MCF 10A (cell line): ENCODE measurements around the gene GDAP2. TPM values are rescaled to one million over a fixed set of nuclear protein-coding genes. Genes with fewer than 3 reads are reported as not detected.

Experiments
- BruUV-seq: library from RNA; stranded (reverse); fragments of 400-500 nt; replicated peaks from 2 replicates; lab custom pipeline; 2021; lab: Mats Ljungman, UMichigan
- CTCF ChIA-PET: fragments of 300-600 bp; sonication (Branson Sonifier 250); formaldehyde crosslinking; extraction: SDS; loops from one replicate; lab custom pipeline; 2021; ENCODE audit warnings: antibody characterized with exemption, inconsistent platforms; lab: Yijun Ruan, JAX
- POLR2A ChIA-PET: fragments of 300-600, 350-650 bp; sonication (Branson Sonifier 250); formaldehyde crosslinking; extraction: SDS; loops from one replicate; lab custom pipeline; 2020; ENCODE audit warnings: antibody characterized with exemption, inconsistent platforms; lab: Yijun Ruan, JAX
- DNase-seq: peaks from one replicate; pipeline ENCODE4 v3.0.0-alpha.2; 2018; ENCODE audit not compliant: unreplicated experiment
- H3K27ac Mint-ChIP-seq: one replicate; pipeline ENCODE4 v1.8.0; 2022; ENCODE audit warnings: mild to moderate bottlenecking, low read depth, mixed read lengths; ENCODE audit not compliant: unreplicated experiment
- H3K27me3 Mint-ChIP-seq: one replicate; pipeline ENCODE4 v1.8.0; 2022; ENCODE audit warnings: mixed read lengths; ENCODE audit not compliant: insufficient read depth, unreplicated experiment
- H3K36me3 Mint-ChIP-seq: one replicate; pipeline ENCODE4 v1.8.0; 2022; ENCODE audit warnings: mild to moderate bottlenecking, moderate library complexity, mixed read lengths; ENCODE audit not compliant: insufficient read depth, unreplicated experiment
- H3K4me1 Mint-ChIP-seq: one replicate; pipeline ENCODE4 v1.8.0; 2022; ENCODE audit warnings: mixed read lengths; ENCODE audit not compliant: insufficient read depth, unreplicated experiment
- H3K4me3 Mint-ChIP-seq: one replicate; pipeline ENCODE4 v1.8.0; 2022; ENCODE audit warnings: mild to moderate bottlenecking, moderate library complexity, mixed read lengths; ENCODE audit not compliant: unreplicated experiment
- H3K9me3 Mint-ChIP-seq: one replicate; pipeline ENCODE4 v1.8.0; 2022; ENCODE audit warnings: mixed read lengths; ENCODE audit not compliant: unreplicated experiment
- CTCF ChIP-seq: fragments of 200-600 bp; IDR thresholded peaks from one replicate; pipeline ENCODE4 v1.8.0; 2022; ENCODE audit warnings: antibody characterized with exemption, mild to moderate bottlenecking; ENCODE audit not compliant: unreplicated experiment
- intact Hi-C: fragments of 100-400 bp; cut with micrococcal nuclease; formaldehyde crosslinking; loops from 2 replicates; pipeline ENCODE4 v1.14.1; 2022
- total RNA-seq: library from RNA; stranded (reverse); gene quantifications from 2 replicates; pipeline ENCODE4 v1.2.3, GENCODE V29; 2022

The GDAP2 gene
- total RNA-seq, 1 experiment from 2014 or later, result 27.3 TPM

GRCh38 chr1:117921991-117922390, 7.4 kb downstream of the GDAP2 start:
- no peak overlapping the region for H3K27ac Mint-ChIP-seq
- H3K4me1 Mint-ChIP-seq, result peaks cover 7% of the 10 kb centered on the region
- no peaks in the 10 kb centered on the region for H3K27me3 Mint-ChIP-seq
- no peak for DNase-seq
- H3K9me3 Mint-ChIP-seq, result no peaks in the 10 kb centered on the region
- BruUV-seq, result no TSS peak
- POLR2A ChIA-PET, result interaction anchor here (3.1 kb wide), 1 partner anchor 8 kb away, joined by 12 read pairs; the partner anchor contains the start of genes GDAP2 and WDR3
- H3K4me3 Mint-ChIP-seq, result no peak overlapping the region
- H3K36me3 Mint-ChIP-seq, result peaks cover 20% of the 10 kb centered on the region
- intact Hi-C loops, result no loop called here
- CTCF ChIA-PET, result no interaction called here
- no peak for TF ChIP-seq CTCF

GRCh38 chr1:117919376-117919775, 10.0 kb downstream of the GDAP2 start:
- intact Hi-C loops, result no loop called here
- Mint-ChIP-seq H3K4me1 (no peaks in the 10 kb centered on the region), H3K27ac (no peak overlapping the region), H3K9me3 (no peaks in the 10 kb centered on the region), H3K4me3 (no peak overlapping the region), H3K27me3 (no peaks in the 10 kb centered on the region), H3K36me3 (peaks cover 34% of the 10 kb centered on the region)
- DNase-seq, result no peak
- TF ChIP-seq CTCF, result no peak
- ChIA-PET CTCF (interaction anchor here (0.9 to 1.2 kb wide), 2 partner anchors 9 to 24 kb away, joined by 4 read pairs; no protein-coding TSS in a partner anchor), POLR2A (interaction anchor here (2.6 to 3.1 kb wide), 2 partner anchors 10 kb away, joined by 12 to 16 read pairs; partner anchors contain the start of genes GDAP2 and WDR3)
- BruUV-seq, result no TSS peak

- BruUV-seq, result no TSS peak
- intact Hi-C loops, result no loop called here
- no peak for TF ChIP-seq CTCF
- no peaks in the 10 kb centered on the region for H3K27me3 Mint-ChIP-seq
- ChIA-PET CTCF (no interaction called here), POLR2A (no interaction called here)
- no peak for DNase-seq
- peaks cover 45% of the 10 kb centered on the region for H3K36me3 Mint-ChIP-seq
- H3K27ac Mint-ChIP-seq, result no peak overlapping the region
- H3K9me3 Mint-ChIP-seq, result no peaks in the 10 kb centered on the region
- no peaks in the 10 kb centered on the region for H3K4me1 Mint-ChIP-seq
- H3K4me3 Mint-ChIP-seq, result no peak overlapping the region
Measured at GRCh38 chr1:117911051-117911450, 18.4 kb downstream of the GDAP2 start.

- ChIA-PET POLR2A (no interaction called here), CTCF (interaction anchor here (4.9 kb wide), 1 partner anchor 9 kb away, joined by 39 read pairs; no protein-coding TSS in a partner anchor)
- no TSS peak for BruUV-seq
- Mint-ChIP-seq H3K9me3 (no peaks in the 10 kb centered on the region), H3K36me3 (peaks cover 60% of the 10 kb centered on the region), H3K27me3 (no peaks in the 10 kb centered on the region), H3K27ac (no peak overlapping the region), H3K4me3 (no peak overlapping the region), H3K4me1 (no peaks in the 10 kb centered on the region)
- no peak for DNase-seq
- no peak for TF ChIP-seq CTCF
- intact Hi-C loops, result no loop called here
Measured at GRCh38 chr1:117905019-117905418, 24.4 kb downstream of the GDAP2 start.
